ENCODE measurements around the gene SNX10. TPM values are rescaled to one million over a fixed set of nuclear protein-coding genes. Genes with fewer than 3 reads are reported as not detected.
A peak's percentile ranks its signal among the peaks of the same experiment; 100 is the strongest.

The SNX10 gene
- total RNA-seq, 3 donors from 2014 or later (not counting 1 experiment from before 2014, with no cell fraction given): 17.2 to 26.8 (median 21.3) TPM

GRCh38 chr7:26368542-26368941 lies 76.9 kb downstream of the SNX10 start:
- H3K27ac ChIP-seq (ENCODE audit: low read length): no peak overlapping the region
- H3K4me3 ChIP-seq (ENCODE audit: low read length): no peak overlapping the region
- H3K27me3 ChIP-seq (ENCODE audit: control insufficient read depth, insufficient read depth, low read length): no peaks in the 10 kb centered on the region
- intact Hi-C loops (cut with micrococcal nuclease): loop anchor here (2.0 to 5.0 kb wide), 5 partner anchors 76 to 792 kb away; partner anchors contain the start of genes CBX3, HNRNPA2B1 and SNX10
- no peak overlapping the region for H3K4me3 Mint-ChIP-seq
- peaks cover 46% of the 10 kb centered on the region for H3K36me3 ChIP-seq (ENCODE audit: control insufficient read depth, insufficient read depth, low read length)
- H3K4me1 Mint-ChIP-seq: peaks cover 5 to 12% of the 10 kb centered on the region in 2 donors
- DNase-seq (no peak), ATAC-seq (no peak)
- TF ChIP-seq CTCF (IDR thresholded peaks at IDR 0.05): no peak
- H3K9me3 Mint-ChIP-seq: no peaks in the 10 kb centered on the region
- WGBS (ENCODE audit: insufficient coverage): 100% methylated on average over 1 of the region's 2 CpGs
- no peaks in the 10 kb centered on the region for H3K9me3 ChIP-seq (ENCODE audit: control insufficient read depth, insufficient read depth, low read length)
- no peaks in the 10 kb centered on the region for H3K27me3 Mint-ChIP-seq (ENCODE audit: low read depth in 2 of 2)
- H3K36me3 Mint-ChIP-seq: peaks cover 7% of the 10 kb centered on the region
- H3K27ac Mint-ChIP-seq: no peak overlapping the region
- no peaks in the 10 kb centered on the region for H3K4me1 ChIP-seq (ENCODE audit: control insufficient read depth, insufficient read depth, low read length)

DNA sequence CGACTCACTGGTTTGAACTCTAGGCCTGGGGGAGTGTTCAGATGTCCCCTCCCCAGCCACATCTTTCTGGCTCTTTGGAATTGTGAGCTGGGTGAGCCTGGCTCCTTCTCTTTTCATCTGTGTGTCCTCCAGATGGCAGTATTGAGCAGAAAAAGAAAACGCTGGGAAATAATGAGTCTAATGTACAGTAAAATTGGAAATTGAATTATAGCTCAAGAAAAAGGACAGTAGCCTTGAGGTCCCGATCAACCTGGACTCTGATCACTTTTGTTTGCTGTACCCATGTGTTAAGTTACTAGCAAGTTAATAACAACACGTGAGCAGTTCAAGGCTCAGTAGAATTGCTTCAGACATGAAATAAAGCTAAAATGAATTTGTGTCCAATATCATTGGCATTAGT lies 77.9 kb downstream of the SNX10 start:
- peaks cover 43% of the 10 kb centered on the region for H3K36me3 ChIP-seq (ENCODE audit: control insufficient read depth, insufficient read depth, low read length)

GRCh38 chr7:26370011-26370410 lies 78.3 kb downstream of the SNX10 start:
- Mint-ChIP-seq H3K36me3 (peaks cover 7% of the 10 kb centered on the region), H3K4me3 (no peak overlapping the region), H3K4me1 (peaks cover 2 to 9% of the 10 kb centered on the region in 2 donors), H3K9me3 (no peaks in the 10 kb centered on the region), H3K27me3 (ENCODE audit: low read depth in 2 of 2) (no peaks in the 10 kb centered on the region), H3K27ac (no peak overlapping the region)
- no peak for TF ChIP-seq CTCF (IDR thresholded peaks at IDR 0.05)
- intact Hi-C loops (cut with micrococcal nuclease): no loop called here
- no peaks in the 10 kb centered on the region for H3K9me3 ChIP-seq (ENCODE audit: control insufficient read depth, insufficient read depth, low read length)
- H3K4me3 ChIP-seq (ENCODE audit: low read length): no peak overlapping the region
- 48% methylated on average over 4 of the region's 5 CpGs for whole genome bisulfite sequencing (ENCODE audit: insufficient coverage)
- peaks cover 42% of the 10 kb centered on the region for H3K36me3 ChIP-seq (ENCODE audit: control insufficient read depth, insufficient read depth, low read length)
- no peak overlapping the region for H3K27ac ChIP-seq (ENCODE audit: low read length)
- no peaks in the 10 kb centered on the region for H3K27me3 ChIP-seq (ENCODE audit: control insufficient read depth, insufficient read depth, low read length)
- no peaks in the 10 kb centered on the region for H3K4me1 ChIP-seq (ENCODE audit: control insufficient read depth, insufficient read depth, low read length)
- DNase-seq (peak in 1 of 2 donors; percentile 45), ATAC-seq (peak in 1 of 3 donors; percentile 38)

More for the DNA sequence above, 77.9 kb downstream of the SNX10 start:
- H3K27ac Mint-ChIP-seq: no peak overlapping the region
- Histone ChIP-seq H3K4me3 (ENCODE audit: low read length) (no peak overlapping the region), H3K27ac (ENCODE audit: low read length) (no peak overlapping the region), H3K4me1 (ENCODE audit: control insufficient read depth, insufficient read depth, low read length) (no peaks in the 10 kb centered on the region), H3K27me3 (ENCODE audit: control insufficient read depth, insufficient read depth, low read length) (no peaks in the 10 kb centered on the region), H3K9me3 (ENCODE audit: control insufficient read depth, insufficient read depth, low read length) (no peaks in the 10 kb centered on the region)
- peaks cover 5 to 12% of the 10 kb centered on the region in 2 donors for H3K4me1 Mint-ChIP-seq
- H3K27me3 Mint-ChIP-seq (ENCODE audit: low read depth in 2 of 2): no peaks in the 10 kb centered on the region
- 2% methylated on average over 4 of the region's 4 CpGs for WGBS (ENCODE audit: insufficient coverage)
- DNase-seq (peak in 1 of 2 donors; percentile 79), ATAC-seq (peak; percentile 75 to 84 (median 76))
- no peaks in the 10 kb centered on the region for H3K9me3 Mint-ChIP-seq
- intact Hi-C loops (cut with micrococcal nuclease): loop anchor here (2.0 to 5.0 kb wide), 5 partner anchors 77 to 791 kb away; partner anchors contain the start of genes CBX3, HNRNPA2B1 and SNX10
- TF ChIP-seq CTCF (IDR thresholded peaks at IDR 0.05): peak; percentile 85
- peaks cover 7% of the 10 kb centered on the region for H3K36me3 Mint-ChIP-seq
- no peak overlapping the region for H3K4me3 Mint-ChIP-seq

DNA sequence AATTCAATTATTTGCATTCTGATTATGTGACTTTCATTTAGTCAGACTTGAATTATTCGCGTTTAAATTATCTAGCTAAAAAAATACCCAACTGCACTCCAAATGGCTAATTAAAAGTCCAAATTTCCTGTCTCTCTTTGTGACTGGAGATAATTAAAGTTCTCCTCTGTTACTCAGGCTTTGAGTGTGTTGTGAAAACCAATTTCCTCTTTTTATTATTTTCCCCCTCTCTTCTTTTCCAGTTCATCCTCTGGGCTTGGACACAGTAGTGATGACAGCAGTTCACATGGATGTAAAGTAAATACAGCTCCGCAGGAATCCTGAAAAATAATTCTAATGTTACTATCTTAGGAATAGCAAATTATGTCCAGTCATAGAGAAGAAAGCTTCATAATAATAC lies 80.6 kb downstream of the SNX10 start:
- H3K4me3 Mint-ChIP-seq: no peak overlapping the region
- Histone ChIP-seq H3K27me3 (ENCODE audit: control insufficient read depth, insufficient read depth, low read length) (no peaks in the 10 kb centered on the region), H3K9me3 (ENCODE audit: control insufficient read depth, insufficient read depth, low read length) (no peaks in the 10 kb centered on the region), H3K4me3 (ENCODE audit: low read length) (no peak overlapping the region), H3K27ac (ENCODE audit: low read length) (no peak overlapping the region), H3K36me3 (ENCODE audit: control insufficient read depth, insufficient read depth, low read length) (peaks cover 22% of the 10 kb centered on the region), H3K4me1 (ENCODE audit: control insufficient read depth, insufficient read depth, low read length) (peaks cover 9% of the 10 kb centered on the region)
- TF ChIP-seq CTCF (IDR thresholded peaks at IDR 0.05): no peak
- H3K27me3 Mint-ChIP-seq (ENCODE audit: low read depth in 2 of 2): no peaks in the 10 kb centered on the region
- no CpG with 5 or more reads among the region's 3 CpGs for WGBS (ENCODE audit: insufficient coverage)
- H3K27ac Mint-ChIP-seq: no peak overlapping the region
- intact Hi-C loops (cut with micrococcal nuclease): no loop called here
- H3K36me3 Mint-ChIP-seq: peaks cover 7% of the 10 kb centered on the region
- ATAC-seq (no peak), DNase-seq (no peak)
- H3K4me1 Mint-ChIP-seq: peaks cover 8 to 11% of the 10 kb centered on the region in 2 donors
- H3K9me3 Mint-ChIP-seq: no peaks in the 10 kb centered on the region
